Stimulated activated CD8-positive, alpha-beta memory T cell treated with anti-CD3 and anti-CD28 coated beads, Interleukin-4, amount 100 ng/mL, for 1 hour (primary cell): ENCODE data around the gene NDUFS3.
"Not testable (repeated sequence)": the region's sequence is repeated elsewhere in the genome, so short reads cannot be mapped to it uniquely, and the experiment has no call there.

ENCODE experiments used
- DNase-seq, 2 donors: peaks; one replicate each; pipeline ENCODE4 v3.0.0-alpha.2; 2020; ENCODE audit warnings: low read depth in 2 of 2, low spot score in 1 of 2

Gene NDUFS3

DNA sequence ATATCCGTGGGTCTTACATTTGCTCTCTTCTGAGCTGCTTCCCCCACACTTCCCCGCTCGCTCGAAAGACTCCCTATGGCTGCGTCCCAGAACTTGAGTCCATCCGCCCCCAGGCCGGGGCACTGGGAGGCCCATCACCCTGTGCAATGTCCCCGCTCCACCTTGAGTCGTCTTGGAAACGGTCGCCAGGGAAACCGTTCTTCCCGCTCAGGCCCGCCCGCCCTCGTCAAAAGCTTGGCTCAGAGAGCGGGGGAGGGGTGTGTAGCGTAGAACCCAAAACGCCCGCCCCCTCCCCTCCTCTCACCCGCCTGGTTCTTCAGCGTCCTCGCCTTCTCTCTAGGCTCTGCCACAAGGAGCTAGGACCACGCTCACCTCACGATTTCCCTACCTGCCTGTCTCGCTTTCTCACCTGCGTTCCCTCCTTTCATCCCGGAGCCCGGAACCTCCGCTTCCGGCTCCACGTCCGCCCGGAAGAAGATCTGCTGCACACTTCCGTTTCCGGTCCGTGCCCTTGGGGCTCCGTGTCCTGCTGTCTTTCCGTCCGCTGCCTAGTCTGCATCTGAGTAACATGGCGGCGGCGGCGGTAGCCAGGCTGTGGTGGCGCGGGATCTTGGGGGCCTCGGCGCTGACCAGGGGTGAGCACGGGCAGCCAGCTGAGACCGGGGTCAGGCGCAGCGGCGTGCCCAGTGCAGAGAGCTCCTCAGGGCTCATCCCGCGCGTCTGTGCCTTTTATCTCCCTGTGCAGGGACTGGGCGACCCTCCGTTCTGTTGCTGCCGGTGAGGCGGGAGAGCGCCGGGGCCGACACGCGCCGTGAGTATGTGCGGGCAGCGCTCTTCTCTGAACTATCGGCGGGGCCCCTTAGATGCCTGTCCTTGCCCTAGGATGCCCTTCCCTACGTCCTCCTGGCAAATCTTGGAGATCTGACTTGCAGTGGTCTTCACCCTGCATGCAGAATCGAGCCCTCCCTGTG lies at the start of gene NDUFS3, which contains the start of gene KBTBD4:
Gene NDUFS3 (plus strand): TSS at position 551 of the 971 bp plus-strand sequence. CDS start 18 bp downstream, at position 569.
Gene KBTBD4 (minus strand): TSS at position 447 of the 971 bp plus-strand sequence. CDS start 19 bp downstream, at position 428.
- DNase-seq = peak; percentile 74 to 77

DNA sequence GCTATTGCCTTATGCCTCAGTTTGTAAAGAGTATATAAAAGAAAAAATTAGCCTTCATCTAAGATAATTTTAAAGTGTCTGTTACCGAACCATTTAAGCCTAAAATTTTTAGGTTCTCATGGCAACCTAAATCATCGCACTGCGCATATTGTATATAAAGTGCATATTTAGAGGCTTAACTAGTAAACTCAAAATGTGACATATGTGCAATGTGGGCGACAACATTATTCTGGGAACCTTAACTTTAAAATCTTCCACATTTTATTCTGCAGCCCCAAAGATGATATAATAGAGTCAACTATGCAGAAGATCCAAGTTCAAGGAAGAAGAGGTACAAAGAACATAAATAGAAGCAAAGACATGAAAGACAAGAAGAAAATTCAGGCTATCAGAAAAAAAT lies 48.9 kb upstream of the NDUFS3 start:
- DNase-seq = no peak

- DNase-seq = not testable (repeated sequence)
Observed at GRCh38 chr11:47530721-47531120, 48.2 kb upstream of the NDUFS3 start.

DNA sequence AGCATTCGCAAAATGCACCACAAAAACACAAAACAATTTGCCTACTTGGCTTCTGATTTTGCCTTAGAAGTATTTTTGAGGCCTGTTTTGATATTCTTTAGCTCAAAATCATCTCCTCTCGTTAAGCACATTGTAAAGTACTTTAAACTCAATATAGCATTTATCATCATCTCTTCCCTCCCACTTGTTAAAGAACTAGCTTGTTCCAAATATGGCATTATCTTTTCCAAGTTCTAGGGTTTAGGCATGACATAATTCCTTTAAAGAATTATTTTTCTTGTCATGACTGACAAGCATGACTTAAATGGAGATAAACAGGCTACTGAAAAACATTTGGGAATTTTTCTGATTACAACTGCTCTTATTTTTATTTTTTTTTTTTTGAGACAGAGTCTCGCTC lies 47.2 kb upstream of the NDUFS3 start:
- DNase-seq = no peak

DNA sequence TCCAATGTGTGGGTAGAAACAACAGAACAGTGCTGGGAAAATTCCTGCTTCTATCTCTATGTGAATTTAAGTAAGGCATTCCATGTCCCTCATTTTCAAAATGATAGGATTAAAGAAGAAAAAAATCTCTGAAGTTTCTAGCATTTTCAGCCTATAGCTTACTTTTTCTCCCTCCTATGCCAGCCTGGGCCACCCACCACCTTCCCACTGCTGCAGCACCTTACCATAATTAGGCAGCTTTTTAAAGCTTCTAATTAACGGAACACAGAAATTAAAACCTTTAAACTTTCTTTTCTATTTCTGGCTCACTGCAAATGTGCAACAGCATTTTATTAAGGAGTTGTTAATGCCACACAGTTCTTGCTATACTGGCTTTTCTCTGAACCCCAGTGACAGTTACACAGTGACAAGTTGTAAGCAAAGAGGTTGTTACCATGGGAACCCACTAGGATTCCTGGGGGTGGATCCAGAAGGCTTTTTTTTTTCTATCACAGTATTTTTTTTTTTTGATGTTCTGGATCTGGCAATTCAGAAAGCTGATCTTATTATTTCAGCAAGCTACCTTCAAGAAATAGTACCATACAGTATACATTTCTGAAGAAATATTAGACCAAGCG lies 46.2 kb upstream of the NDUFS3 start:
- no peak for DNase-seq

DNA sequence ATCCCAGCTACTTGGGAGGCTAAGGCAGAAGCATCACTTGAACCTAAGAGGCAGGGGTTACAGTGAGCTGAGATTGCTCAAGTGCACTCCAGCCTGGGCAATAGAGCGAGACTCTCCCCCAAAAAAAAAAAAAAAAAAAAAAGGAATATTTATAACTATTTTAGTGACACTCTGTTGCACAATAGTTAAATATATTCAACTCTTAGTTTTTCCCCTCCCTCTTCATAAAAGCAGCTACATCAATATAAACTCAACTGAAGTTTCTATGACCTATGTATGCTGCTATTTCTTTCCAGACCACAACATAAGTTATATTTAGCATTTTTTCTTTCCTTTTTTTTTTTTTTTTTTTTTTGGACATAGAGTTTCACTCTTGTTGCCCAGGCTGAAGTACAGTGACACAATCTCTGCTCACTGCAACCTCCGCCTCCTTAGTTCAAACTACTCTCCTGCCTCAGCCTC lies 45.2 kb upstream of the NDUFS3 start:
- no peak for DNase-seq

DNA sequence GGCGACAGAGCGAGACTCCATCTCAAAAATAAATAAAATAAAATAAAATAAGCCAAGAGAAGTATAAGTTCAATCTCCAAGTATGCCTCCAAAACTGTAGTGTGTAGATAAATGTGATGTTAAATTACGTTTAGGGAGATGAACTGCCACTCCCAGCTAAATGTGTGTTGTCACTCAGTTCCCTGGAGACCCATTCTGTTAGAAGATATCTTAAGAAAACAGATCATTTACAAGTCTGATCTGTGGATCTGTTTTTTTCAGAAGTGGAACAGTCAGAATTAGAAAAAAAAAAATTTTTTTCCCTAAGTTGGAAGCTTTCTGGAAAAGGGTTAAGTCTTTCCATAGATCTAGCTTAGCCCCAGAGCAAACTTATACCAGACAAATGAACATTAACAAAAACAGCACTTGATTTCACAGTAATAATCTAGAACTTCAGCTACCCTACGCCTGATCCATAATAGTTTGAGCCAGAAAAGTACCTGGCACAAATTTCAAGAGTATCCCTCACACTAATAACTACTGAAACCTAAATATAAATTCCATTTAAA lies 44.1 kb upstream of the NDUFS3 start:
- DNase-seq = no peak

GRCh38 chr11:47536915-47537314 lies 42.0 kb upstream of the NDUFS3 start:
- DNase-seq = no peak

- DNase-seq = no peak
Observed at GRCh38 chr11:47538741-47539565, 39.9 kb upstream of the NDUFS3 start.

DNA sequence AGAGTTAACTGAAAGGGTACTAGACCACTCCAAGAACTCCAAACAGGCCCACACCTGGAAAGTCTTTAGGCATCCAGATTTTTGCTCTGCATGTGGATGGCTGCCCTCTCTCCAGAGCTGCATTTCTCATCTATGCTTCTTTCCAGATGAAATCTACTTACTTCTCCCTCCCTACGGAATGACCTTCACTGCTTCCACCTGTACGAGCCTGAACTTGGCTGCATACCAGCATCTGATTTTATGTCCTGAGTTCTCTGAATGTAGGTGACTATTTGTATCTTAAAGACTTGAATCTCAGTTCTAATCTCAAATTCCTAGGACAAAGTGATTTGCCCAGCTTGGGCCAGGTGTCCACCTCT lies 39.2 kb upstream of the NDUFS3 start:
- no peak for DNase-seq

DNA sequence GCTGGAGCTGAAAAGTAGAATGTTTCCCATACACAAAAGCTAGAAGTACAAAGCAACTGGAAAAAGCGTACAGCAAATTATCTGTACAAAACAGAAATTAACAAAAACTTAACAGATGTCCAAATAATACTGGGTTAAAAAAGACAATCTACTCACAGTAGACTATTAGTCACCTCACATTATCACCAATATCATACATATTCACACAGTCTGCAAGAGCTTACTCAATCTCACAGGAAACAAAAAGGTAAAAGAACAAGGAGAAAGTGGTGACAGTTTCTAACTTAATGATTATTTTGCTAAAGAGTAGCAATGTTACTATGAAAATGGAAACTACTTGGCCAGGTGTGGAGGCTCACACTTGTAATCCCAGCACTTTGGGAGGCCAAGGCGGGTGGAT lies 37.8 kb upstream of the NDUFS3 start:
- no peak for DNase-seq

DNA sequence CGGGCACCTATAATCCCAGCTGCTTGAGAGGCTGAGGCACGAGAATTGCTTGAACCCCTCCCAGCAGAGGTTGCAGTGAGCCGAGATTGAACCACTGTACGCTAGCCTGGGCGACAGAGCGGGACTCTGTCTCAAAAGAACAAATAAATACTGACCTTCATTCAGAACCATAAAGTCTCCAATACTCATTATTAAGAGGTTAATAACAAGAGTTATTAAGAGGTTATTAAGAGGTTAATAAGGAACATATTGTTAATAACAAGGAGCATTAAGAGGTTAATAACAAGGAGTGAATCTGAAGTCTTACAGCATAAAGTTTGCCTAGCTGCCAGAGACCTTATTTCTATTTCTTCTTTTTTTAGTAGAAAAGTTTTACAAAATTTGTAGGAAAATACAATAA lies 33.6 kb upstream of the NDUFS3 start:
- DNase-seq = no peak

DNA sequence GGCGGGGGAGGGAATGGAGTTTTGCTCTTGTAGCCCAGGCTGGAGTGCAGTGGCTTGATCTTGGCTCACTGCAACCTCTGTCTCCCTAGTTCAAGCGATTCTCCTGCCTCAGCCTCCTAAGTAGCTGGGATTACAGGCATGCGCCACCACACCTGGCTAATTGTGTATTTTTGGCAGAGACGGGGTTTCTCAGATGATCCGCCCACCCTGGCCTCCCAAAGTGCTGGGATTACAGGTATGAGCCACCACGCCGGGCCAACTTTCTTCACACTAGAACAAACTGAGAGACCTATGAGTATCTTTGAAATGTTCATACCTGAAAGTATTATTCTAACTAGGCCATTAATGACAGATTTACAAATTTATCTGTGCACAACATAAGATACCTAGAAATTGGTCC lies 32.6 kb upstream of the NDUFS3 start:
- DNase-seq = not testable (repeated sequence)

DNA sequence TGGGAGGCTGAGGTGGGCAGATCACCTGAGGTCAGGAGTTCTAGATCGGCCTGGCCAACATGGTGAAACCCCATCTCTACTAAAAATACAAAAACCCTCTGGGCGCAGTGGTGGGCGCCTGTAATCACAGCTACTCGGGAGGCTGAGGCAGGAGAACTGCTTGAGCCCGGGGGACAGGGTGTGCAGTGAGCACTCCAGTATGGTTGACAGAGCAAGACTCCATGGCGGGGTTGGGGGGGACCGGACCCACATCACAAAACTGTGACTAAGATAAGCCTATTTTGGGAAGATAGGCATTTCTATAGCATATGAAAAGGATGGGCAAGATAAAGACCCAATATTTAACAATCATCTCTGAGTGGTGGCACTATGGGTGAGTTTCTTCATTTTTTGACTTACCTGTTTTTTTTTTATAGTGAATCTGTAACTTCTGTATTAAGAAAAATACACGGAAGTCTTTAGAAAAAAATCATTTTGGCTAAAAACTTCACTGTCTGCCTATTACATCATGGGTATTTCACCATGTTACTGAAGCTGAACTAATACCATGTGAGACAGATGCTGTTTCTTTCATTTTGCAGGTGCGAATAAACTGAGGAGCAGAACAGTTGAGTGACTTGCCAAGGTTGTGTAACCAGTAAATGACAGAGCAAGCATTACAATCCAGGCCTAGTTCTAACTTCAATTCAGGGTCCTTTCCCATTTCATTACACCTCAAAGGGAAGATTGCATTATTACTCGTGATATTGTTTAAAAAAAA lies 28.4 kb upstream of the NDUFS3 start:
- DNase-seq = no peak

DNA sequence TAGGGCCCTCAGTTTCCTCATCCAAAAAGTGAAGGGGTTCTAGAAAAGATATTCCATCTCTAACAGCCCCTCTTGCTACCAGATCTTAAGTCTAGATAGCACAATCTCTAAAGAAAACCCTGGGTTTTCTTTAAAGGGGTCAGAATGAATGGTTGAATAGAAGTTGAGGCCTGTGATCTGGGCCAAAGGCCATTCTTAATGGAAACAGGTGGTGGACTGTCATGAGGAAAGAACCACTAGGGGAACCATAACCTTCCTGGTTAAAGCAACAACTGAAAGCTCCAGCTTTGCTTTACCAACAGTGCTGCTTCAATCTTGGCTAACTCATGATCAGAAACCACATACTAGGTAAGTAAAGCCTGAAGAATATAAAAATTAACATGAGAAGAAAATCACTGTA lies 27.8 kb upstream of the NDUFS3 start:
- DNase-seq = no peak

GRCh38 chr11:47552056-47552565 lies 26.8 kb upstream of the NDUFS3 start:
- DNase-seq = no peak

- peak; percentile 77 to 84 for DNase-seq
Observed at GRCh38 chr11:47552566-47553405, 26.1 kb upstream of the NDUFS3 start, which contains the start of gene CELF1. Gene CELF1 (minus strand): TSS chr11:47553132. CDS start chr11:47499523, 53,609 bp downstream.

DNA sequence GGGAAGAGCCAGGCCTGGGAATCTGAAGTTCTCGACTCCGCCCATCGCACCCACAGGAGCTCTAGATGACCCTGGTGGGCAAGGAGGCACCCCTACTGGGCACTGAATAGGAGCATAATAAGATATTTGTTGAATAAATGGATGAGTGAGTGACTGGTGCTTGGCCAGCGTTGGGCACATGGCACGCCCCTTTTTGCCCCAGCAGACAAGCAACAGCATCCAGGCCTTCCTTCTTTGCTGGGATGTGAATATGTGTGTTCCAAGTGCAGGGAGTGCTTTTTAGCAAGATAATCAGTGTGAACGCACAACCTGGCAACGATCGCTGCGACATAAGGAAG lies 25.5 kb upstream of the NDUFS3 start:
- no peak for DNase-seq

GRCh38 chr11:47557004-47557403 lies 21.9 kb upstream of the NDUFS3 start:
- DNase-seq = not testable (repeated sequence)
